H1 (cell line): ENCODE results near the gene RIPPLY2. TPM values are rescaled to one million over a fixed set of nuclear protein-coding genes. Genes with fewer than 3 reads are reported as not detected.

Source experiments
- CTCF ChIA-PET: fragments of 300-600 bp; sonication (Branson Sonifier 250); formaldehyde crosslinking; loops from one replicate; lab custom pipeline; 2021; ENCODE audit not compliant: partially characterized antibody; lab: Charles Lee
- POLR2A ChIA-PET: fragments of 300-600 bp; sonication (Branson Sonifier 250); formaldehyde crosslinking; loops from one replicate; lab custom pipeline; 2021; ENCODE audit warnings: inconsistent platforms; ENCODE audit not compliant: partially characterized antibody; lab: Charles Lee
- DNase-seq, 2 experiments: peaks; one replicate each; pipeline versions ENCODE4 v3.0.0 to v3.0.0-alpha.2; 2010 to 2022; ENCODE audit warnings: low spot score in 2 of 2, low read depth in 1 of 2, mixed read lengths in 1 of 2
- FAIRE-seq: peaks from 2 replicates; lab custom pipeline; 2011; peaks lifted over from hg19 to GRCh38; lab: Jason Lieb, UNC
- H2AFZ ChIP-seq: 2 replicates; pipeline ENCODE4 v1.8.1; 2012; ENCODE audit warnings: low read length, inconsistent platforms
- H2AK5ac ChIP-seq: 2 replicates; pipeline ENCODE4 v1.6.1; 2013; ENCODE audit warnings: low read depth, low read length
- H2BK120ac ChIP-seq: replicated peaks from 2 replicates; pipeline ENCODE3; 2013; ENCODE audit warnings: low read depth, low read length, inconsistent platforms
- H2BK12ac ChIP-seq: 2 replicates; pipeline ENCODE4 v1.6.1; 2013; ENCODE audit warnings: low read depth, low read length
- H2BK15ac ChIP-seq: 2 replicates; pipeline ENCODE4 v1.6.1; 2013; ENCODE audit warnings: low read length
- H2BK20ac ChIP-seq: 2 replicates; pipeline ENCODE4 v1.6.1; 2013; ENCODE audit warnings: low read length
- H2BK5ac ChIP-seq: 2 replicates; pipeline ENCODE4 v1.6.1; 2013; ENCODE audit warnings: low read depth, low read length
- H3K14ac ChIP-seq: 2 replicates; pipeline ENCODE4 v1.6.1; 2013; ENCODE audit warnings: inconsistent platforms; ENCODE audit not compliant: insufficient read length
- H3K18ac ChIP-seq: 2 replicates; pipeline ENCODE4 v1.6.1; 2013; ENCODE audit warnings: low read length; ENCODE audit errors: extremely low read depth
- H3K23ac ChIP-seq: 2 replicates; pipeline ENCODE4 v1.6.1; 2013; ENCODE audit warnings: inconsistent platforms; ENCODE audit not compliant: insufficient read length
- H3K23me2 ChIP-seq: 2 replicates; pipeline ENCODE4 v1.6.1; 2013; ENCODE audit warnings: low read depth, low read length
- H3K27ac ChIP-seq: 2 replicates; pipeline ENCODE4 v1.6.1; 2011; ENCODE audit warnings: low read depth, low read length, inconsistent platforms
- H3K27me3 ChIP-seq, 4 experiments: replicated peaks in 1 of 4; 1 replicate in 1 of 4; 2 replicates in 3 of 4; pipeline versions ENCODE4 v1.6.1 to v1.8.1; 2011 to 2013; ENCODE audit warnings: low read length in 3 of 4, mild to moderate bottlenecking in 3 of 4, inconsistent platforms in 2 of 4, mixed read lengths in 2 of 4, moderate library complexity in 1 of 4; ENCODE audit not compliant: control insufficient read depth in 3 of 4, insufficient read depth in 3 of 4; ENCODE audit errors: extremely low read depth in 1 of 4
- H3K36me3 ChIP-seq, 4 experiments: 2 replicates each; pipeline versions ENCODE4 v1.6.1 to v1.8.1; 2011 to 2013; ENCODE audit warnings: mild to moderate bottlenecking in 4 of 4, low read length in 3 of 4, moderate library complexity in 2 of 4, control low read depth in 1 of 4, inconsistent platforms in 1 of 4; ENCODE audit not compliant: insufficient read depth in 4 of 4, control insufficient read depth in 2 of 4
- H3K4ac ChIP-seq: replicated peaks from 2 replicates; pipeline ENCODE3; 2013; ENCODE audit warnings: low read length, low read depth, mixed read lengths, inconsistent platforms; ENCODE audit not compliant: insufficient read length
- H3K4me1 ChIP-seq, 4 experiments: replicated peaks in 1 of 4; 1 replicate in 1 of 4; 2 replicates in 3 of 4; pipeline versions ENCODE4 v1.6.1 to v1.8.1; 2011 to 2013; ENCODE audit warnings: low read length in 3 of 4, inconsistent platforms in 2 of 4, mixed read lengths in 1 of 4; ENCODE audit not compliant: insufficient read depth in 4 of 4, control insufficient read depth in 3 of 4
- H3K4me2 ChIP-seq, 2 experiments: 2 replicates each; pipeline versions ENCODE4 v1.6.1 to v1.8.1; 2011 to 2013; ENCODE audit warnings: low read depth in 2 of 2, low read length in 2 of 2, control low read depth in 1 of 2, inconsistent platforms in 1 of 2, mild to moderate bottlenecking in 1 of 2; ENCODE audit not compliant: insufficient read depth in 1 of 2
- H3K4me3 ChIP-seq, 4 experiments: fragments of 200-600, 300-600 bp in 1 of 4; sonication (generic), shearing (Covaris generic), sonication (Bioruptor Twin) in 1 of 4; 2 replicates each; pipeline versions ENCODE4 v1.5.1 to v1.8.1; 2011 to 2016; ENCODE audit warnings: low read length in 4 of 4, low read depth in 3 of 4, control low read depth in 2 of 4, inconsistent platforms in 2 of 4, mild to moderate bottlenecking in 2 of 4, mixed read lengths in 1 of 4, moderate library complexity in 1 of 4; ENCODE audit not compliant: insufficient read depth in 2 of 4; ENCODE audit errors: extremely low read depth in 1 of 4
- H3K56ac ChIP-seq: replicated peaks from 2 replicates; pipeline ENCODE3; 2013; ENCODE audit warnings: low read depth, mild to moderate bottlenecking, mixed read lengths, low read length, inconsistent platforms; ENCODE audit not compliant: insufficient read length
- H3K79me1 ChIP-seq: 2 replicates; pipeline ENCODE4 v1.6.1; 2013; ENCODE audit warnings: low read depth, low read length, control low read depth
- H3K79me2 ChIP-seq, 2 experiments: 2 replicates each; pipeline versions ENCODE4 v1.6.1 to v1.8.1; 2012 to 2013; ENCODE audit warnings: low read length in 2 of 2, mild to moderate bottlenecking in 2 of 2, inconsistent platforms in 1 of 2; ENCODE audit not compliant: insufficient read depth in 2 of 2, control insufficient read depth in 1 of 2
- H3K9ac ChIP-seq, 4 experiments: replicated peaks in 1 of 4; 1 replicate in 1 of 4; 2 replicates in 3 of 4; pipeline versions ENCODE4 v1.6.1 to v1.8.1; 2011 to 2013; ENCODE audit warnings: low read depth in 3 of 4, low read length in 3 of 4, control low read depth in 2 of 4, mild to moderate bottlenecking in 2 of 4, moderate library complexity in 2 of 4, inconsistent platforms in 1 of 4; ENCODE audit errors: extremely low read depth in 1 of 4
- H3K9me3 ChIP-seq, 2 experiments: 2 replicates each; pipeline versions ENCODE4 v1.6.1 to v1.8.1; 2012 to 2013; ENCODE audit warnings: mild to moderate bottlenecking in 2 of 2, moderate library complexity in 2 of 2, control low read depth in 1 of 2, inconsistent platforms in 1 of 2, low read depth in 1 of 2, low read length in 1 of 2, mixed read lengths in 1 of 2; ENCODE audit not compliant: insufficient read depth in 2 of 2
- H4K20me1 ChIP-seq, 2 experiments: replicated peaks in 1 of 2; 2 replicates each; pipeline versions ENCODE3 to v1.8.1; 2011 to 2013; ENCODE audit warnings: inconsistent platforms in 2 of 2, low read length in 2 of 2, mild to moderate bottlenecking in 1 of 2; ENCODE audit not compliant: insufficient read depth in 2 of 2, control insufficient read depth in 1 of 2
- H4K5ac ChIP-seq: 2 replicates; pipeline ENCODE4 v1.6.1; 2013; ENCODE audit warnings: low read length, low read depth, mixed read lengths, inconsistent platforms; ENCODE audit not compliant: insufficient read length
- H4K8ac ChIP-seq: 2 replicates; pipeline ENCODE4 v1.8.0; 2013; ENCODE audit warnings: mild to moderate bottlenecking, moderate library complexity, low read length, inconsistent platforms; ENCODE audit not compliant: insufficient read depth; ENCODE audit errors: extremely low read depth
- H4K91ac ChIP-seq: replicated peaks from 2 replicates; pipeline ENCODE3; 2013; ENCODE audit warnings: low read length, mixed read lengths, inconsistent platforms; ENCODE audit not compliant: insufficient read length
- ASH2L ChIP-seq: fragments of 200-600, 300-600 bp; sonication (generic); IDR thresholded peaks from one replicate; pipeline ENCODE4 v1.7.1; 2017; ENCODE audit warnings: low read length
- E2F6 ChIP-seq: IDR thresholded peaks from 2 replicates; pipeline ENCODE4 v1.6.1; 2012; ENCODE audit warnings: inconsistent platforms
- EZH2 ChIP-seq: fragments of 200-600 bp; sonication (generic); IDR thresholded peaks from 2 replicates; pipeline ENCODE4 v1.7.1; 2012; ENCODE audit warnings: low read depth, mild to moderate bottlenecking, moderate library complexity, low read length, inconsistent platforms; ENCODE audit not compliant: severe bottlenecking
- GTF2F1 ChIP-seq: IDR thresholded peaks from 2 replicates; pipeline ENCODE4 v1.6.1; 2012; ENCODE audit warnings: low read depth, low read length, improper control_type of control experiment, borderline replicate concordance
- HDAC2 ChIP-seq, 2 experiments: fragments of 300-600 bp in 1 of 2; sonication (generic) in 1 of 2; IDR thresholded peaks; 2 replicates each; pipeline ENCODE4 v1.6.1; 2011 to 2012; ENCODE audit warnings: low read depth in 2 of 2, low read length in 2 of 2, mild to moderate bottlenecking in 2 of 2, moderate library complexity in 2 of 2, borderline replicate concordance in 1 of 2, inconsistent platforms in 1 of 2
- SAP30 ChIP-seq: fragments of 300-600 bp; sonication (generic); IDR thresholded peaks from 2 replicates; pipeline ENCODE4 v1.7.1; 2012; ENCODE audit warnings: low read length, moderate library complexity, mild to moderate bottlenecking, inconsistent platforms; ENCODE audit not compliant: insufficient read depth, insufficient replicate concordance
- SIN3A ChIP-seq, 2 experiments: IDR thresholded peaks in 1 of 2; conservative IDR thresholded peaks in 1 of 2; 2 replicates each; pipeline ENCODE4 v1.6.1; 2011 to 2012; ENCODE audit warnings: low read length in 2 of 2, improper control_type of control experiment in 1 of 2, low read depth in 1 of 2, mild to moderate bottlenecking in 1 of 2
- TBP ChIP-seq: IDR thresholded peaks from 2 replicates; pipeline ENCODE4 v1.6.1; 2011; ENCODE audit warnings: low read depth, low read length, improper control_type of control experiment
- WGBS, 2 experiments: shearing (Covaris generic) in 1 of 2; methylation state at CpG; one replicate each; pipeline versions ENCODE4 v1.1.6 to v1.1.7; 2013 to 2015; ENCODE audit warnings: low lambda C conversion rate in 2 of 2, mixed read lengths in 2 of 2, inconsistent platforms in 1 of 2, low coverage in 1 of 2, missing lambda C conversion rate in 1 of 2; ENCODE audit not compliant: insufficient replicate concordance in 2 of 2, insufficient coverage in 1 of 2, insufficient read length in 1 of 2; ENCODE audit errors: extremely low coverage in 1 of 2, missing lambda C conversion rate in 1 of 2; 5-methylcytosine and 5-hydroxymethylcytosine counted together
- polyA plus RNA-seq, 7 experiments: library from polyadenylated mRNA; depleted of rRNA in 3 of 7; stranded (reverse) in 5 of 7; unstranded in 2 of 7; fragments of >200 nt in 5 of 7; fragments of 200-250 nt in 2 of 7; gene quantifications; 1 replicate in 5 of 7; 2 replicates in 1 of 7; 4 replicates in 1 of 7; pipeline versions ENCODE4 v1.2.1 to v1.2.3, GENCODE V29; 2011 to 2013; ENCODE audit warnings: missing spikeins in 2 of 7, mixed read lengths in 2 of 7
- total RNA-seq: library from RNA; stranded (reverse); fragmentation: NEBNext Ultra II Directional; extraction: Animal tissue kit (Norgen Biotek cat#: 25700); gene quantifications from 2 replicates; pipeline ENCODE4 v1.2.1, GENCODE V29; 2021

The RIPPLY2 gene
- total and polyA plus RNA-seq, 2 of the 8 experiments (the other 6 are each of a cell fraction or from before 2014, with no cell fraction given): 0.74 to 1.5 TPM

- ChIA-PET POLR2A (no interaction called here), CTCF (interaction anchor here (1.5 to 3.2 kb wide), 2 partner anchors 49 to 239 kb away, joined by 4 to 10 read pairs; no protein-coding TSS in a partner anchor)
- Histone ChIP-seq H3K23ac (no peak overlapping the region), H2AFZ (peak overlapping the region; percentile 99), H3K4me3 (peak overlapping the region; percentile 39 to 73 (median 68)), H3K4me2 (peak overlapping the region; percentile 86 to 95), H4K91ac (no peak overlapping the region), H4K8ac (no peak overlapping the region; the same call in 1 of the 2 replicates), H3K27ac (no peak overlapping the region), H3K14ac (no peak overlapping the region), H3K27me3 (peaks cover 1 to 32% (median 21%) of the 10 kb centered on the region in 4 experiments), H3K4me1 (peaks cover 0 to 4% (median 1%) of the 10 kb centered on the region in 4 experiments; a peak in 4 of 7 replicates), H3K18ac (no peak overlapping the region), H2BK15ac (peak overlapping the region; percentile 54; the same call in 1 of the 2 replicates), H2BK20ac (no peak overlapping the region), H2AK5ac (no peak overlapping the region), H3K9ac (peak overlapping the region in 3 of 4 experiments; percentile 1 to 42 (median 39); a peak in 4 of 7 replicates), H3K79me2 (no peaks in the 10 kb centered on the region), H4K20me1 (peaks cover 0 to 1% of the 10 kb centered on the region in 2 experiments), H4K5ac (no peak overlapping the region), H3K4ac (no peak overlapping the region), H3K79me1 (no peaks in the 10 kb centered on the region), H3K23me2 (peaks cover 14% of the 10 kb centered on the region), H2BK5ac (no peak overlapping the region), H3K56ac (no peak overlapping the region), H3K9me3 (no peaks in the 10 kb centered on the region), H2BK12ac (peak overlapping the region; percentile 33; the same call in 1 of the 2 replicates), H3K36me3 (no peaks in the 10 kb centered on the region), H2BK120ac (no peak overlapping the region)
- TF ChIP-seq HDAC2 (IDR thresholded peaks at IDR 0.05; ENCODE audit: borderline replicate concordance in 1 of 2, low read depth in 2 of 2, low read length in 2 of 2) (no peak), SIN3A (conservative IDR thresholded peaks at IDR 0.05 in 1 of 2, IDR thresholded peaks at IDR 0.05 in 1 of 2; ENCODE audit: low read depth in 1 of 2, low read length in 2 of 2) (0 out of 4 replicates have a peak, but pooled peaks of 1 of the 2 experiments have one; percentile 38), EZH2 (peak; percentile 3), SAP30 (peak; percentile 31), TBP (0 out of 2 replicates have a peak, but pooled peaks have one; percentile 15), E2F6 (peak; percentile 60; the same call in 1 of the 2 replicates), GTF2F1 (no peak), ASH2L (peak; percentile 12)
- FAIRE-seq (no peak), DNase-seq (peak in 1 of 2 experiments; percentile 75)
- 13% methylated on average over 14 of the region's 18 CpGs; no CpG with 5 or more reads in 1 of the 2 experiments for WGBS, 2 experiments
Observed at GRCh38 chr6:83854001-83854501, 891 bp downstream of the RIPPLY2 start.
